Liver (tissue), 3 donors: ENCODE results near the gene CD300LG.

Experiments
- CTCF ChIP-seq: fragments of 150-350 bp; IDR thresholded peaks from 2 replicates; pipeline ENCODE4 v1.5.1; 2017; ENCODE audit warnings: improper control_type of control experiment, low read depth, low read length; ENCODE audit not compliant: missing input control
- EGR1 ChIP-seq, 2 donors: IDR thresholded peaks; 2 replicates each; pipeline ENCODE4 v1.6.1; 2016 to 2018; ENCODE audit warnings: antibody characterized with exemption in 2 of 2, low read depth in 2 of 2
- FOXA2 ChIP-seq: IDR thresholded peaks from 2 replicates; pipeline ENCODE4 v1.6.1; 2016; ENCODE audit warnings: antibody characterized with exemption
- NR2F2 ChIP-seq: IDR thresholded peaks from 2 replicates; pipeline ENCODE4 v1.6.1; 2016; ENCODE audit warnings: antibody characterized with exemption
- RAD21 ChIP-seq, 2 donors: IDR thresholded peaks; 2 replicates each; pipeline ENCODE4 v1.6.1; 2016; ENCODE audit warnings: antibody characterized with exemption in 2 of 2, mild to moderate bottlenecking in 2 of 2
- REST ChIP-seq: IDR thresholded peaks from 2 replicates; pipeline ENCODE4 v1.6.1; 2016; ENCODE audit warnings: antibody characterized with exemption, mild to moderate bottlenecking
- RXRA ChIP-seq, 2 donors: IDR thresholded peaks; 2 replicates each; pipeline ENCODE4 v1.6.1; 2017 to 2018; ENCODE audit warnings: antibody characterized with exemption in 2 of 2, mild to moderate bottlenecking in 1 of 2
- SP1 ChIP-seq: IDR thresholded peaks from 2 replicates; pipeline ENCODE4 v1.6.1; 2018; ENCODE audit warnings: antibody characterized with exemption, mild to moderate bottlenecking
- TAF1 ChIP-seq: conservative IDR thresholded peaks from 2 replicates; pipeline ENCODE4 v1.6.1; 2016; ENCODE audit warnings: antibody characterized with exemption, mild to moderate bottlenecking
- ZBTB33 ChIP-seq: IDR thresholded peaks from 2 replicates; pipeline ENCODE4 v1.6.1; 2016; ENCODE audit warnings: antibody characterized with exemption
- donor health status: healthy.
- donor health status: healthy.

GRCh38 chr17:43907425-43907981 is 60.5 kb downstream of the CD300LG start, which contains the start of gene MPP2:
- TF ChIP-seq CTCF, result no peak
- TF ChIP-seq RAD21 (IDR thresholded peaks at IDR 0.05), result no peak
- no peak for TF ChIP-seq EGR1 (IDR thresholded peaks at IDR 0.05; ENCODE audit: low read depth in 2 of 2)
- no peak for TF ChIP-seq SP1
- TF ChIP-seq REST, result no peak
- no peak for TF ChIP-seq TAF1
- TF ChIP-seq RXRA (IDR thresholded peaks at IDR 0.05), result no peak
- TF ChIP-seq FOXA2, result no peak
- no peak for TF ChIP-seq ZBTB33
- TF ChIP-seq NR2F2, result no peak
